IPS DF 4.7 (cell line): ENCODE results near the gene BAIAP2.

Experiments used
- DNase-seq: peaks from one replicate; pipeline ENCODE4 v3.0.0-alpha.2; 2013; ENCODE audit warnings: low spot score; ENCODE audit errors: extremely low read depth

Gene BAIAP2

DNA sequence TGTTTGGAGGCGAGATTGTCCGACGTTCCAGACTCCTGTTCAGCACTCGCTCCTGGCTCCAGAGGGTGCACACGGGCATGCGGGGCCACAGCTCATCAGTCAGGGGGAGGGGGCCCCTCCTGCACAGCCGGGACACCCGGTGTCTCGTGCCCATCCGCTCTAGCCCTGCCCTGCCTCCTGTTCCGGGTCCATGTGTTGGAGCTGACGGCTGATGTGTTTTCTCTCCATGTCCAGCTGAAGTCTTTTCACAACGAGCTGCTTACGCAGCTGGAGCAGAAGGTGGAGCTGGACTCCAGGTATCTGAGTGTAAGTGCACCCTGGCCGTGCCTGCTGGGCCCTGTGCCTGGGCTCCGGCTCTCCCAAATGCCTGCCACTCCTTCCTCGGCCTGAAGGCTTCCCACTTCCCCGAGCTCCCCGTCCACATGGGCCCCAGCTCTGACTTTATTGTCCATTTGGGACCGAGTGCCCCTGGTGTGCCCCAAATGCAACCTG lies 50.5 kb downstream of the BAIAP2 start:
- DNase-seq, result no peak

DNA sequence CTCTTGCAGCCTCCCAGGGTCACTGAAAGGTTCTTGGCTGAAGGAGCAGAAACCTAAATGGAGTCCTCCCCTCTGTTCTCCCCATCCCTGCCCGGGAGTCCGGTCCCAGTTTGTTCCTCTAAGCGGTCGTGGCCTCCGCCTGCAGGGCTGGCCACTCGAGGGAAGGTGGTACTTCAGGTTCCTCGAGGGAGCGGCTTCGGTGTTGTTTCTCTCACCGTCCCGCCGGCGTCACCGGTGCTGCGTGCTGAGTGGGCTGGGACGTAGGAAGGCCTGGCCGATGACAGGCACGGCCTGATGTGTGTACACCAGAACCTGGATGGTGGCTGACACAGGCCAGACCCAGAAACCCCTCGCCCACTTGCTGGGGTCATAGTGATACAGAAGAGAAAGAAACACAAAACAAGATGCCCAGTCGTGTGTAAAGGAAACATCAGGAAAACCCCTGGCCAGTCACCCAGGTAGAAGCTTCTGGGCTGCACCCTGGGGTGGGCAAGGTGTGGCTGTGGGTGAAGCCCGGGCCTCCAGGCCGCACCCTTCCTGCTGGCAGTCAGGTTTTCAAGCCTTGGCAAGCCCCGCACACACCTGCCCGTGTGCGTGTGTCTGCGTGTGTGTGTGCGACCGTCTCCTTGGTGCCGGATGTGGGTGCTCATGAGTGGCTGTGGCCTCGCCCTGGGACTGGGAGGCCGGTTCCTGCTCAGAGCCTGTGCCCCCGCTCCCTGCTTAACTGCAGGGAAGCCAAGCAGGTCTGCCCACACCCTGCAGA lies 52.0 kb downstream of the BAIAP2 start:
- DNase-seq, result no peak

DNA sequence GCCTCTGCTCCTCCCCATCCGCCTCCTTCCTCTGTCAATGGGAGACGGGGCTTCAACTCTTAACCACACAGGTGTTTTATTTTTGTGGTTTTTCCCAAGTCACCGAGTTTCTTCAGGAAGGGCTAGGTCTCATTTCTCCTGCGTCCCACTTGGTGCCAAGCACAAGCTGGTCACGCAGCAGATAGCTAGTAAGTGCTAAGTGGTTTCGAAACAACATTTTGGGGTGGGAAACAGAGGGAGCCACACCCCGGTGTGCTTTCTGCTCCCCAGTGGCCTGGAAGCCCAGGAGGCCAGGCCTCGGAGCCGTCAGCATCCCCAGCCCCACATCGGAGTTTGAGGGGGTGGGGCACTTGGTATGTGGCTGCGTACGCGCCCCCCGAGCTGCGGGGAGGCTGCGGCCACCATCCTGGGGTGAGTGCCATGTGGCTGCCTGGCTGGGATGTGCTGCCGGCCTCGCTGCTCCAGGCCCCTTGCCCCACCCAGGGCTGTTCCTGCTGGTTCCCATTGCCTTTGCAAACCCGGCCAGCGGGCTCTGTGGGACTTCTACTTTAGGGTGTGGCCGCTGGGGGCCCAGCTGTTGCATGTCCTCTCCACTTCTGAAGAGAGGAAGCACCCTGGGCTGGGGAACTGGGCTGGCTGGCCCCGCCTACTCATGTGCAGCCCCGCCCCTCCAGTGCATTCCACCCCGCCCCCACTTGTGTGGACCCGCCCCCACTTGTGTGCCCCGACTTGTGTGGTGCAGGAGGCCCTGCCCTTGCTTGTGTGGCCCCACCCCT lies 55.6 kb downstream of the BAIAP2 start:
- DNase-seq, result no peak

DNA sequence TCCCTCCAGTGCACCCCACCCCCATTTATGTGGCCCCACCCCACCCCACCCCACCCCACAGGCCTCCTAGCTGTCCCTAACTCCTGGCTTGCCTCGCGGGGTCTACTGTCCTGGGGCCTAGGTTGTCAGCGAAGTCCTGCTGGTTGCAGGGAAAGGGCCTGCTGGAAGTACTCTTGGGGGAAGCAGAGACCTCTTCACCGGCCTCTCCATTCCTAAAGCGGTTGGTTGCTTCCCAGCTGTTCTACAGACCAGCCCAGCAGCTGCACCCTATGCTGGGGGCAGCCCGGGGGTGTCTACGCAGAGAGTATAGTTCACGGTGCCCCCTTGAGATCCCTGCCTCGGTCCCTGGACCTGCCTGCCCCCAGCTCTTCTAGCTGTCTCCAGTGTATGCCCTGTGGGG lies 56.2 kb downstream of the BAIAP2 start:
- DNase-seq, result no peak

DNA sequence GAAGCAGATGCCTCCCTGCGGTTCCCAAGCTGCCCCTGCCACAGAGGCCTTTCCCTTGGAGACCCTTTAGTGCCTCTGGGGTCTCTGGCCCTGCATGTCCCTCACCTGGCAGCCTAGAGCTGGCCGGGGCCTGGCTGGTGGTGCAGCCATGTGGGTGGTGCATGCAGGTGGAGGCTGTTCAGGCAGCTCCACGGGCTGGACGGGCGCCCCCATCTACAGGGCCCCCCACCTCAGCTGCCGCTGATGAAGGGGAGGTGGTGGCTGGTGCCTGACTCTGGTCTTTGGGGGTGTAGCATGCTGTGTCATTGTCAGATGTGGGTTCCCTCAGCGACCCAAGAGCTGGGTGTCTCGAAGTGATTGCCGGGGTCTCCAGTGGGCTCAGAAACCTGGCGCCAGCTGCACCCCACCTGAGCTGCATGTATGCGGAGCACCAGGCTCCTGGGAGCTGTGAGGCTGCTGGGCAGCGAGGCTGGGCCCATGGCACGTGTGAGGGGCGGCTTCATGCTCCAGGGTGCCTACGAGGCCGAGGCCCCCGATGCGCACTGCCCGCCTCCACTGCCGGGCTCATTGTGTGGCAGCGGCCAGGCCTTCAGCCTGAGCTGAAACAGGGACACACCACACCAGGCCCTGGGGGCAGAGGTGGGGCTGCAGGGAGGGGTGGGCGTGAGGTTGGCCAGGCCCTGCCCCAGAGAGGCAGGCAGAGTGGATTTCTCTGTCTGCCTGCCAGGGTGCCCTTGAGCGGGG lies 57.0 kb downstream of the BAIAP2 start:
- no peak for DNase-seq

DNA sequence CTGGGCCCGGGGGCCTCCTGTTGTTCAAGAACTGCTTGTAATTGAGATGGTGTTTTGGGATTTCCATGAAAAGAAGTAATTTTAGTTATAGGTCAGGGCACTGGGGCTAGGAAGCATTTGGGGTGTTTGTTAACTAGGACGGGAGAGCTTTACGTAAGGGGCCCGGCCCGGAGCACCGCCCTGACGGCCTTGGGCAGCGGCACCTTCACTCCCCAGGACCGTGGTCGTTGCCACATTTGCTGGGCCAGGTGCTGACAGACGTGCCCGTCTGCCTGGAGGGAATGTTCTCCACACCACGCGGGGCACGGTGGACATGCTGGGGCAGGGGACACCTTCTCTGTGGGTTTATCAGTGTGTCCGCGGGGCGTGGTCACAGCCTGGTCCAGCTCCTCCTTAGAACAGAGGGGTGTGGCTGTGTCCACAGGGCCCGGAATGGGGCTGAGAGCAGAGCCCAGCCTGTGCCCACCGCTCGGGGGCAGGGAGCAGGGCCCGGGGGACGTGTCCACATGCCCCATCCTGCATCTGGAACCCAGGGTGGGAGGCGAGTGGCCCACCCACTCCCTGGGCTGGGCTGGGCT lies 57.7 kb downstream of the BAIAP2 start:
- DNase-seq, result no peak

DNA sequence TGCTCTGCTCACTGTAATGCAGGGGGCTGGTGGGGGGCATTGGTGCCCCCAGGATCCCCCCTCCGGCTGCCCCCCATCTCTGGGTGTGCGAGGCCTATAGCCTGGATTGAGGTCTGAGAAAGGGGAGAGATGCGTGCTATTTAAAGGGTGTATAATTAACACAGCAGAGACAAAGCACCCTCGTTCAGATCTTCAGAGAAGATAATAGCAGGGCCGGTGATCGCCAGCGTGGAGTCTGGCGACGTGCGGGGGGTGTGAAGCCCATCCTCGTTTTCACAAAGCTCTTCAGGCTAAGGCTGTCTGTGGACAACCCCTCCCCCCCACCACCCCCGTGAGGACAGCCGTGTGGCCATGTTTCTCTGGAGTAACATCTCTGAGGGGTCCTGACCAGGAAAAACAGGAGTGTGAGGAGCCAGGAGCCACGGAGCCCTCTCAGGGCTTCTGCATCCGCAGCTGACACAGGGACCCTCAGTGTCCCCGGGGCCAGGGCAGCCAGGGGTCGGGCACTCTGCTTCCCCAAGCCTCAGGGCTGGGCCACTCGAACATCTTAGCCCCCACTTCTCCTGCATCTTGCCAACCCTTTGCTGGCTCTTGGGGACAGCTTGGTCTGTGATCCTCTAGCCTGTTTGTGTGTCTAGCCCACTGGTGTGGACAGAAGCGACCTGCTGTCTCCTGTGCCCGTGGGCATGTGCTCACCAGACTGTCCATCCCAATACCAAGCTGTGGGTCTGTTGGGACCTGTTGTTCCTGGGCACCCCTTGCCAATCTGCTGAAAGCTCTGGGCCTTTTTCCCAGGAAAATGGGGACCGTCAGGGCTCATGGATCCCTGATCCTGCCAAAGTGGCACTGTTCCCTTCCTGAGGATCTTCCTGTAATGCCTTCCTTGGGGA lies 58.9 kb downstream of the BAIAP2 start:
- no peak for DNase-seq

DNA sequence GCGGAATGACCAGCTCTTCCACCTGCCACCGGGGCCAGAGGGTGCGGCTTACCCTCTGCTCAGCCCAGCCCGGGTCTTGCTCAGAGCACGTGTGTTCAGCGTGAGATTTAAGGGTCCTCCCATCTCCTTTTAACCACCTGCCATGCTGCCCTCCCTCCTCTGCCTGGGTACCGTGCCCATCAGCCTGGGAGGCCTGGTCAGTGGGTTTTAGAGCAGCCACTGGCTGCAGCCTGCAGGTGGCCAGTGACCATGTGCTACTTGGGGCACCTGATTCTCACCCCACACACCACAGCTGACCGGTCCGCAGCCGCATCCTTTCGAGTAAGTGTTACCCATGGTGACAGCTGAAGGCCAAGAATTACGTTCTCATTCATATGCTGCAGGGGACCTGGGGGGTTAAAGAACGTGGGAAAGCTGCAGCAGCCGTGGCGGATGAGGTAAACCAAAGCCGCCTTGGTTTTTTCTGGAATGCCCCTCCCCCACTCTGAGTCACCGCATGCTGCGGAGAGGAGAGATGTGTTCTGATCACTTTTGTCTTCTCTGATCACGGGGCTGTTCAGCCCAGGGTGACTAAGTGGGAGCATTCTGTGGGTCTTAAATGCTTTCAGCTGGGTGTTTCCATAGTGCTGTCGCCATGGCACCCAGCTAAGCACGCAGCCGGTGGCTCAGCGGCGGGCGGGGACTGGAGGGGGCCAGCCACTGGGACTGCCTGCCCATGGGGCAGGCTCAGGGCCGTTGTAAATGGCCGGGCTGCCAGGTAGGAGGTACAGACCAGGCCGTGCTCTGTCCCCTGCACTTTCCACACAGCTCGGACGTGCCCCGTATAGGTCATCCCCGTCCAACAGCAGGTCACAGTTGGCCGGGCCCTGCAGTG lies 59.8 kb downstream of the BAIAP2 start:
- no peak for DNase-seq

DNA sequence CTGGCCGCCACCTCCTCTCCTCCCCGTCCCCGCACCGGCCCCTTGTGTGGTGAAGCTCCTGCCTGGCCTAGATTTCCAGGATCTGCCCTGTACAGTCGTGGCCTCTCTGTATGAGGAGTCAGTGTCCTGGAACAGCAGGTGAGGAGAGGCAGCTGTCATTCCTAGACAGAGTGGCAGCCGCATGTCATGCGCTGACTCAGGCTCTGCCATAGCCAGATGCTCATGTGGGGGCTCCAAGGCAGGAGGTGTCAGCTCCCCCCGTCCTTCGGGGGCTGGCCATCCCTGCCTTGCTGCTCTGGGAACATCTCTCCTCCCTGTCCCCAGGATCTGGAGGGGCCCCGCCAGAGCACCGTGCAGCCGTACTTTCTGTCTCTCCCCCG lies 60.4 kb downstream of the BAIAP2 start:
- no peak for DNase-seq

DNA sequence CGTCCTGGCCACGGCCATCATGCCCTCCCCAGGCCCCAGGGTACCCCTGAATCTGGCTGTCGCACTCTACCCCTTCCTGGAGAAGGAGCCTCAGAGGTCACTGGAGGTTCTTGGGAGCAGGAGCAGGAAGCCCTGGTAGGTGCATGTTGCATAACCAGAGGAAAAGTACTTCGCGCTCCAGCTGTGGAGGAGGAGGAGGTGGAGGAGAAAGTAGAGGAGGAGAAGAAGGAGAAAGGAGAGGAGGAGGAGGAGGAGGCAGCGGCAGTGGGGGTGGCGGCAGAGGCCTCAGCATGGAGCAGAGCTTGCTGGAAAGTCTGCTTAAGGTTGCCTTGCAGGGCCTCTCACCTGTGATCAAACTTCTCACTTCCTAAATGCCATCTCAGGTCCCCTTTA lies 61.8 kb downstream of the BAIAP2 start:
- no peak for DNase-seq

DNA sequence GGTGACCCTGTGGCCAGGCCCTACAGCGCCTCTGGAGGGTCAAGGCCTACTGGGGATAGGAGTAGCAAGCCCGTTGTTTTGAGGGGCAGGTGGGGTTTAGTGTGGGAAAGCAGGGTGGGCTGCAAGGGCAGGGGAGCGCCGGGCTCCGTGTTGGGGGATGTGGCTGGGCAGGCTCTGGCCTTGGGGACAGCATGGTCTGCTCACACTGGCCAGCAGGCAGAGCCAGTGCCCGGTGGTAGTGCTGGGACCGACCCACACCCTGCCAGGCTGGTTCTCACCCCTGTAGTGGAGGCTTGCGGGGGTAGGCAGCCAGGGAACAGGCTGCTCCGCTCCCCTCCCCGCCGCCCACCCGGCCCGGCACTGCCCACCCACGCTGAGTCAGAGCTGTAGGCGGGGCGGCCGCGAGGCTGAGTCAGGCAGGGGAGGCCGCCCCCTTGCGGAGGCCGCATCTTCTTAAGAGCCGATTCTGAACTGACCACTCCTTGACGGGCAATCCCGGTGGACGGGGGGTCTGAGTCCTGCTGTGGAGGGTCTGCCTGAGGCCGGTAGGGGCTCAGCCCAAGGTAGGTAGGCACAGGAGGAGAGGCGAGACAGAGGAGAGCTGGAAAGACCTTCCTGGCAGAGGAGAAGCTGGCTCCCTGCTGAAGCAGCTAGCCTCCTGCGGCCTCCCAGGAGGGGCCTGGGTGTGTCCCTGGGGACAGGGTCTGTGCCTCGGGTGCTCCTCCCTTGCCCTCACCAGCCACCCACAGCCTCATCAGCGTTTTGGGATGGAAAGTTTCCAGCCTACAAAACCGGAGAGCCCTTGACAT lies 62.4 kb downstream of the BAIAP2 start:
- no peak for DNase-seq

DNA sequence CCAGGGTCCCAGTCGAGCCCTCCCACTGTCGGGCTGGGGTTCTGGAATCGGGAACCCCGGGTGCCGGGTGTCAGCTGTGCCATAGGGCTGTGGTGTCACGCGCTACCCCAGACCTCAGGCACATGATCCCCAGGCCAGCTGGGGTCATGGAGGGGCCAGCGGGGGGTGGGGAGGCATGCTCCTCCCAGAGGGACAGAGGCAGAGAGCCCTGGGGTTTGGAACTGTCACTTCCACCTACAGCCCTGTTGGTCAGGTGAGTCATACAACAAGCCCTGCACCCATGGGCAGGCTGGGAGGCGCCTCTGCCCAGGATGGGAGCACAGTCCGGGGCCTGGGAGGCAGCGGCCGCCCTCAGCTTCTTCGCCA lies 63.0 kb downstream of the BAIAP2 start:
- no peak for DNase-seq

DNA sequence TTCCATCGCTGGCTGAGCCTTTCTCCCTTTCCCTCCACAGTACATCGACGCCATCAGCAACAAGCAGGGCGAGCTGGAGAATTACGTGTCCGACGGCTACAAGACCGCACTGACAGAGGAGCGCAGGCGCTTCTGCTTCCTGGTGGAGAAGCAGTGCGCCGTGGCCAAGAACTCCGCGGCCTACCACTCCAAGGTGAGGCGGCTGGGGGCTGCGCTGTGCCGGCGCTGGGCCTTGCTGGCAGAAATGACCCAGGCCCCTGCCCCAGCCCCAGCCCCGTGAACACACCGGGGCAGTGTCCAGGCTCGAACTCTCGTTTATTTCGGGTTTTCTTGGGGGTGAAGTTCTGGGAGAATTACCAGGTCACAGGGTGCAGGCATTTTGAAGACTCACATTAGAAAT lies 64.9 kb downstream of the BAIAP2 start:
- DNase-seq, result no peak

DNA sequence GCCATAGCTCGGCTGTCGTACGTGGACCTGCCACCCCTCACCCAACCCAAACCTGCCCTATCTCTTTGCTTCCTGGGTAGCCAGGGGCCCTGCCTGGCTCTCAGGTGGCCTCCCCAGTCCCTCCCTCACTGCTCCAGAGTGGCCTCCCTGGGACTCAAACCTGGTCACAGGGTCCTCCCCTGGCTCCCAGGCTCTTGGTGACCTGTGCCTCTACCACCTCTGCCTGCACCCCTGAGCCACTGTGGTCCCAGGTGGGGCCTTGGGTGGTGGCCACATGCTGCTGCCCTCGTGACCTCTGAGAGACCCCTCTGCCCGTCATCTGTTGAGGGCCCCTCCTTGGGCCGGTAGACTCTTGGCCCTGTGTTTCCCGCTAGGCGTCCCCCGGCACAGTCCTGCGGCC lies 65.7 kb downstream of the BAIAP2 start:
- DNase-seq, result no peak

DNA sequence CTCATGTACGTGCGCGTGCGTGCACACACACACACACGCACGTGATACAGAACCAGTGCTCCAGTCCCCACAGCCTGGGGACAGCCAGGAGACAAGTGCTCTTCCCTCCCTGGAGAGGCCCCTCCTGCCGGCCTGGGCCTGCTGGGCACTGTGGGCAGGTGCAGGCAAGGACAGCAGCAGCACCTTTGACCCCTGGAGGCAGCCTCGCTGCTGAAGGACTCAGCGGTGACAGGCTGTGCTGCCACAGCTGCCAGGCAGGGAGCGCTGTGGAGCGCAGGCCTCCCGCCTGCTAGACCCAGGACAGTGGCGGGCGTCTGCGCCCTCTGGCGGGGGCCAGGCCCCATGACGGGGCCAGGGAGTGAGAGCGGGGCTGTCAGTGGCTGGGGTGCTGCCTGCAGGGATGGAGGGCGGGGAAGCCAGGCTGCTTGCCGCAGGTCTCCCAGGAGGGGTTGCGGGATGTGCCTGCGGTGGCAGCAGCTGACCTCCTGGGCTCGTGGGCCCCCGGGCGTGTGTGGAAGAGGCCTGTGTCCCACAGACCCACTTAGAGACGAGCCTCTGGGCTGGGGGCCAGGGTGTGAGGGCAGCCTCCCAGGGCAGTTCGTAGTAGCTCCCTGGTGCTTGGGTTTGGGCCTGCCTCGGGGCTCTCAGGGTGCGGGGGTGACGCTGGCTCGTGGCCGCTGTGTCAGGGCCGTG lies 66.8 kb downstream of the BAIAP2 start:
- peak; percentile 68 for DNase-seq

DNA sequence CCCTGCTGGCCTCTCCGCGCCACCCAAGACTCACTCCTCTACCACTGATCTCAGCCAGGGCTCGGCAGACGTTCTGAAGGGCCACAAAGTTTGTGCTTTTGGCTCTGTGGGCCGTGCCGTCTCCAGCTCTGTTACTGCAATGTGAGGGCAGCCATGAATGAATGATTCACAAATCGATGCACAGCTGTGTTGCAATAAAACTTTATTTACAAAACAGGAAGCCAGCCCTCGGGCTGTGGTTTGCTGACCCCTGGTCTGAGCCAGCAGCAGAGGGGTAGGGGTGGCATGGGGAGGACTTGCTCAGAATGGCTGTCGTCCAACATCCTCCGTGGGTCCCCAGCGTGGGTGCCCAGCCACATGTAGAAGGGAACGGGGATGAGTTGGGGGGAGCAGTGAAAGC lies 67.4 kb downstream of the BAIAP2 start:
- no peak for DNase-seq

DNA sequence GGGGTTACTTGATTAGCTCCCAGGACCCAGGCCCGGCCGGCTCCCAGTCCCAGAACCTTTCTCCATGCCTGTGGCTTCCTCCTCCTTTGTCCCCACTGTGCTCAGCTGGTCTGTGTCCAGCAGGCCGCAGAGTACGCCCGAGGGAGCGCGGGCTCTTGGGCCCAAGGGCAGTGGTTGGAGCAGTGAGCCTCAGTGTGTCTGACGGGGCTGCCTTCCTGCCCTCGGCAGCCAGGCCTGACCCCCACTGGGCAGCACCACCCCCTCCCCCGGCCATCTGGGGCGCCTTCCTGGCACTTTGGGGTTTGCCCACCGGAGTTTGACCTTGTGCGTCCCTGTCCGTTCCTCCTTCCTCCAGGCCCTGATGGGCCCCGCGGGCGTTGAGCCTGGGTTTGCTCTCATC lies 67.9 kb downstream of the BAIAP2 start:
- no peak for DNase-seq

DNA sequence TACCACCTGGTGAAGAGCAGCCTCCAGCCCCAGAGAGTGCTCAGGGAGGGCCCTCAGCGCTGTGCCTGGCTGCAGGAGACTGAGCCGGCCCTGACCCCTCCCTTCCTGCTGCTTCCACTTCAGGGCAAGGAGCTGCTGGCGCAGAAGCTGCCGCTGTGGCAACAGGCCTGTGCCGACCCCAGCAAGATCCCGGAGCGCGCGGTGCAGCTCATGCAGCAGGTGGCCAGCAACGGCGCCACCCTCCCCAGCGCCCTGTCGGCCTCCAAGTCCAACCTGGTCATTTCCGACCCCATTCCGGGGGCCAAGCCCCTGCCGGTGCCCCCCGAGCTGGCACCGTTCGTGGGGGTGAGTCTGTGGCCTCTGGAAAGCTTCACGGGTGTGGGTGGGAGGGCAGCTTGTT lies 68.4 kb downstream of the BAIAP2 start:
- no peak for DNase-seq
